Measurements from ENCODE around the gene GULP1. TPM values are rescaled to one million over a fixed set of nuclear protein-coding genes. Genes with fewer than 3 reads are reported as not detected.

GULP1 gene
- polyA plus RNA-seq, 1 donor, result 33.3 TPM

DNA sequence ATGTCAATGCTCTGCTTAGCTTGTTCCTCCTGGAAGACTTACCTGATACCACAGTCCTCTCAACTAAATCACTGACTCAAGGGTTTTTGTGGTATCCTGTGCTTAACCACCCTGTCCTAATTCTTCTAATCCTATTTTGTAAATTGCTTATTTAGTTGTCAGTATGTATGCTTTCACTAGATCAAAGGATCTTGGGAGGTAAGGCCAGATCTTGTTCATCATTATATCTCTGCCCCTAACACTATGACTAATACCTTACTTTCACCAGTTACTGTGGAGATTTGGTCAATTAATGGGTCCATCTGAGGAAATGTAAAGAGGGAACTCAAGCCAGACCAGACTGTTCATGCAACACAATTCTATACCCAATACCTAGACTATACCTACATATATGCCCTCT lies 203.2 kb downstream of the GULP1 start:
- H3K4me3 ChIP-seq (ENCODE audit: low read length), result no peak overlapping the region
- no peak for DNase-seq
- no peaks in the 10 kb centered on the region for H3K4me1 ChIP-seq (ENCODE audit: control insufficient read depth, insufficient read depth, low read length)
- no peaks in the 10 kb centered on the region for H3K9me3 ChIP-seq (ENCODE audit: control insufficient read depth, low read depth, low read length)
- no peaks in the 10 kb centered on the region for H3K36me3 ChIP-seq (ENCODE audit: control insufficient read depth, insufficient read depth, low read length)
- no peaks in the 10 kb centered on the region for H3K27me3 ChIP-seq (ENCODE audit: control insufficient read depth, insufficient read depth, low read length)
- H3K27ac ChIP-seq (ENCODE audit: low read length), result no peak overlapping the region

DNA sequence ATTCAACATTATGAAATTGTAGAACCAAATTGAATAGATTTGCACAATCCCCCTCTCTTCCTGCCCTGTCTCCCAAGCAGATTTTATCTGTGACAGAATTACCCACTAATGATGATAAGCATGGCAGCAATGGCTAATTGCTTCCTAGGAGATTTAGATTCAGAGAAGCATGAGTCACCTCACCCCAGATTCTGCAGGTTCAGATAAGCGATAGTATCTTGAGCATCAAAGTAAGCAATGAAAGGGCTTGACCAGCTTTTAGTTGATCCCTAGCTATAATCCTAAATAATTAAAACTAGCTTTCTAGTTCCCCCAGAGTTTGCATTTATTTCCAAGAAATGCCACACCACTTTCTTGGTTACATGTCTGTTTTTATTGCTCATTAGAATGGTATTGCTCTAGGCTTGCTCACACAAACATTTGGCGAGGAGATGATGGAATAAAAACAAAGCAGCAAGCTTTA lies 204.3 kb downstream of the GULP1 start:
- no peak overlapping the region for H3K27ac ChIP-seq (ENCODE audit: low read length)
- H3K27me3 ChIP-seq (ENCODE audit: control insufficient read depth, insufficient read depth, low read length), result no peaks in the 10 kb centered on the region
- H3K9me3 ChIP-seq (ENCODE audit: control insufficient read depth, low read depth, low read length), result no peaks in the 10 kb centered on the region
- no peak overlapping the region for H3K4me3 ChIP-seq (ENCODE audit: low read length)
- DNase-seq, result no peak
- H3K4me1 ChIP-seq (ENCODE audit: control insufficient read depth, insufficient read depth, low read length), result no peaks in the 10 kb centered on the region
- no peaks in the 10 kb centered on the region for H3K36me3 ChIP-seq (ENCODE audit: control insufficient read depth, insufficient read depth, low read length)
- no CpG with 5 or more reads among the region's 2 CpGs for WGBS (ENCODE audit: insufficient coverage, low lambda C conversion rate)

DNA sequence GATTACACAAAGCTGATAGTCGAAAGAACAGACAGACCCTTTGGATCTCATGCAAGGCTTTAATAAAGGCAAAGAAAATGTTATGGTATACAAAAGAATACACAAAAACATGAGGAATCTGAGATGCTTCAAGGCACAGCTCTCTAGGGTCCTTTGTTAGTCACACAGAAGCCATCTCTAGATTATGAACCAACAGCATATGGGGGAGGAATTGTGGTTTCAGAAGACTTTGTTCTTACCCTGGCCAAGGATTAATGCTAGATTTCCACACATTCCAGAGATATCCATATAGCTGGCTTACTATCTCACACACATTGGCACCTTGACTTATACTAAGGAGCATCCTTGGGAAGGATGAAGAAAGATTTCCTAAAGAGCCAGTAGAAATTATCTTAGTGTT lies 206.1 kb downstream of the GULP1 start:
- no CpG with 5 or more reads among the region's 1 CpG for WGBS (ENCODE audit: insufficient coverage, low lambda C conversion rate)
- Histone ChIP-seq H3K27me3 (ENCODE audit: control insufficient read depth, insufficient read depth, low read length) (no peaks in the 10 kb centered on the region), H3K36me3 (ENCODE audit: control insufficient read depth, insufficient read depth, low read length) (no peaks in the 10 kb centered on the region), H3K4me1 (ENCODE audit: control insufficient read depth, insufficient read depth, low read length) (no peaks in the 10 kb centered on the region), H3K9me3 (ENCODE audit: control insufficient read depth, low read depth, low read length) (no peaks in the 10 kb centered on the region), H3K4me3 (ENCODE audit: low read length) (no peak overlapping the region), H3K27ac (ENCODE audit: low read length) (no peak overlapping the region)
- DNase-seq, result no peak

DNA sequence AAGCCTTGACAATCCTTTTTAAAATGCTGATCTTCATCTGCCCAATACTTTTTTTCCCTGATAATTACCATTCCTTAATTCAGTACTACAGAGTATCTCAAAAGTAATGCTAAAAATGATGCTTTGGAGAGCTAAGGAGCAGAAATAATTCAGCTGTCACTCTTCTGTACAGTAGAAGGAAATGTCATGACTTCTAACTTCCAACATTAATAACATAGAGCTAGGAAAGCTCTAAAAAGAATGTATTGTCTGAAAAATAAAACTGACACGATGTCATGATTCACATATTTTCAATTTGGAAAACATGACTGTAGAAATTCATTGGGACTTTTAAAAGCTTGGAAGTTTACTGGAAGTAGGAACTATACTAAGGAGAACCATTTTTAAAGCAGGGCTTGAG lies 212.3 kb downstream of the GULP1 start:
- Histone ChIP-seq H3K27ac (ENCODE audit: low read length) (no peak overlapping the region), H3K9me3 (ENCODE audit: control insufficient read depth, low read depth, low read length) (no peaks in the 10 kb centered on the region), H3K27me3 (ENCODE audit: control insufficient read depth, insufficient read depth, low read length) (no peaks in the 10 kb centered on the region), H3K4me3 (ENCODE audit: low read length) (no peak overlapping the region), H3K4me1 (ENCODE audit: control insufficient read depth, insufficient read depth, low read length) (no peaks in the 10 kb centered on the region), H3K36me3 (ENCODE audit: control insufficient read depth, insufficient read depth, low read length) (no peaks in the 10 kb centered on the region)
- no peak for DNase-seq
- 80% methylated on average over 1 of the region's 1 CpG for WGBS (ENCODE audit: insufficient coverage, low lambda C conversion rate)

DNA sequence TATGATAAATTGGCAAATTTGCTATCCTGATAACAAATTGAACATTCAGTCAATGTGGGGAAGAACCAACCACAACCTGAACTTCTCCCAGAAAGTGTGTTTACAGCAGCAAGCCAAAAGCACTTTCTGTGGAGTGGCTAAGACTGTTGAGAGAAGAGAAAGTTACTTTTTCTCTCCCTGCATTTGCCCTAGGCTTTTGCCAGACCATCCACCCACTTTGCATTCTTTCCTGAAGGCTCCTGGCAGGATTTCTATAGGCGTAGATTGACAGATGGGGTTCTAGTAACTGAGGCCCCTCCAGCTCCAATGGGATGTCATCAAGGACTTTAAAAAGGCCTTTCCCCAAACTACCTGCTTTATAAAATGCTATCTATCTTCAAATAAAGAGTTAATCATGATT lies 215.2 kb downstream of the GULP1 start:
- no CpG with 5 or more reads among the region's 1 CpG for WGBS (ENCODE audit: insufficient coverage, low lambda C conversion rate)
- no peak overlapping the region for H3K27ac ChIP-seq (ENCODE audit: low read length)

DNA sequence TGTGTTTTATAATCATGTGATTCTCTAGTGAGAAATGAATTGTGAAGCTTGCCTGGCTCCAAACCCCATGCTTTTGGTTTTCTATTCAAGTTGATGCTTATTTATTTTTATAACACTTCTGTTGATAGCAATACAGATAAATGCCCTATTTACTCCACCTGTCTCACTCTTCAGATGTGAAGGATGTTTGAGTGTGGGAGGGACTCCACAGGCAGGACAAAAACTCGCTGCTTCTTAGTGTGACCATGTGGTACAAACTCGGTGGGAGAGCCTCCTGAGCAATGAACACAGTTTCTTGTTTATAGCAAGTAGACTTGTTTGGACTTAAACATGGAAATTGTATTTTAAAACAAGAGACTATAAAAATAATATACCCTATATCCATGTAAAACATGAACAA lies 219.7 kb downstream of the GULP1 start:
- no peak overlapping the region for H3K27ac ChIP-seq (ENCODE audit: low read length)
- no peak for DNase-seq
- no peaks in the 10 kb centered on the region for H3K9me3 ChIP-seq (ENCODE audit: control insufficient read depth, low read depth, low read length)
- no peaks in the 10 kb centered on the region for H3K4me1 ChIP-seq (ENCODE audit: control insufficient read depth, insufficient read depth, low read length)
- no CpG with 5 or more reads among the region's 2 CpGs for WGBS (ENCODE audit: insufficient coverage, low lambda C conversion rate)
- H3K4me3 ChIP-seq (ENCODE audit: low read length), result no peak overlapping the region
- no peaks in the 10 kb centered on the region for H3K36me3 ChIP-seq (ENCODE audit: control insufficient read depth, insufficient read depth, low read length)
- H3K27me3 ChIP-seq (ENCODE audit: control insufficient read depth, insufficient read depth, low read length), result no peaks in the 10 kb centered on the region

More for the DNA sequence above, 215.2 kb downstream of the GULP1 start:
- no peaks in the 10 kb centered on the region for H3K36me3 ChIP-seq (ENCODE audit: control insufficient read depth, insufficient read depth, low read length)
- no peaks in the 10 kb centered on the region for H3K4me1 ChIP-seq (ENCODE audit: control insufficient read depth, insufficient read depth, low read length)
- H3K4me3 ChIP-seq (ENCODE audit: low read length), result no peak overlapping the region
- H3K27me3 ChIP-seq (ENCODE audit: control insufficient read depth, insufficient read depth, low read length), result no peaks in the 10 kb centered on the region
- H3K9me3 ChIP-seq (ENCODE audit: control insufficient read depth, low read depth, low read length), result no peaks in the 10 kb centered on the region
- DNase-seq, result no peak

DNA sequence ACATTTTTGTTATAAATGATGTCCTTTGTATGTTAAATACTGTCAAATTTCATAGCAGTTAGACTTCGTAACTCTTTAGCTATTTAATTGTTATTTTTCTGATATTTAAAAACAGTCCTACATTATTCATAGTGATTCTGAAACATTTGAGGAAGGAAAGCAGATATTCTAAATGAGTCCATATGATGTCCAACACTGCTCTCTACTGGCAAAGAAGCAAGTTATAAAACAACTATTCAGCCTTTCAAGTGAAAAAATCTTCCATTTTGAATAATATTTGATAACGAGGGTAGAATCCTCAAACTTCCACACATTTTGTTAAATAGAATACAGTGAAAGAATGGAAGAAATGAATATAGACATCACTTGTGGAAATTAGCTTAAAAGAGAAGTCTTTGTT lies 220.8 kb downstream of the GULP1 start:
- H3K9me3 ChIP-seq (ENCODE audit: control insufficient read depth, low read depth, low read length), result no peaks in the 10 kb centered on the region
- H3K4me1 ChIP-seq (ENCODE audit: control insufficient read depth, insufficient read depth, low read length), result no peaks in the 10 kb centered on the region
- peak; percentile 23 to 25 for DNase-seq
- H3K27me3 ChIP-seq (ENCODE audit: control insufficient read depth, insufficient read depth, low read length), result no peaks in the 10 kb centered on the region
- H3K27ac ChIP-seq (ENCODE audit: low read length), result no peak overlapping the region
- WGBS (ENCODE audit: insufficient coverage, low lambda C conversion rate), result 33% methylated on average over 2 of the region's 2 CpGs
- H3K4me3 ChIP-seq (ENCODE audit: low read length), result no peak overlapping the region
- no peaks in the 10 kb centered on the region for H3K36me3 ChIP-seq (ENCODE audit: control insufficient read depth, insufficient read depth, low read length)

DNA sequence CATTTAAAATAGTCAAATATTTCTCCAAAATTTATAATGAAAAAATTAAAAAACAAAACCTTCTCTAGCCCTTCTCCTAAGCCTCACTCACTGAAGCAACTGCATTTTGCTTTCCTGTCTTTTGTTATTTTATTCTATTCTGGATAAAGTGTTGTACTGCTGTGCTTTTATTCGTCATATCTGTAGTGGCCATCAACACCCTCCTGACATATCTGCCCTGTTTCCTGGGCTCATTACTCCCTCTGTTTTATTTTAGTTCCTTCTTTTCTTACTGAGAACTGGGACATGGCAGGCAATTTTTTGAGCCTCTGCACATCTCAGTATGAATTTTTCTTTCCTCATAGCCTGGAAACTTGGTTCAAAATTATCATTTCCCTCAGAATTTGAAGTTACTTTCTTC lies 224.2 kb downstream of the GULP1 start:
- no peak for DNase-seq
- Histone ChIP-seq H3K27me3 (ENCODE audit: control insufficient read depth, insufficient read depth, low read length) (no peaks in the 10 kb centered on the region), H3K4me1 (ENCODE audit: control insufficient read depth, insufficient read depth, low read length) (no peaks in the 10 kb centered on the region), H3K27ac (ENCODE audit: low read length) (no peak overlapping the region), H3K4me3 (ENCODE audit: low read length) (no peak overlapping the region), H3K36me3 (ENCODE audit: control insufficient read depth, insufficient read depth, low read length) (no peaks in the 10 kb centered on the region), H3K9me3 (ENCODE audit: control insufficient read depth, low read depth, low read length) (no peaks in the 10 kb centered on the region)
- no CpG with 5 or more reads among the region's 1 CpG for WGBS (ENCODE audit: insufficient coverage, low lambda C conversion rate)

DNA sequence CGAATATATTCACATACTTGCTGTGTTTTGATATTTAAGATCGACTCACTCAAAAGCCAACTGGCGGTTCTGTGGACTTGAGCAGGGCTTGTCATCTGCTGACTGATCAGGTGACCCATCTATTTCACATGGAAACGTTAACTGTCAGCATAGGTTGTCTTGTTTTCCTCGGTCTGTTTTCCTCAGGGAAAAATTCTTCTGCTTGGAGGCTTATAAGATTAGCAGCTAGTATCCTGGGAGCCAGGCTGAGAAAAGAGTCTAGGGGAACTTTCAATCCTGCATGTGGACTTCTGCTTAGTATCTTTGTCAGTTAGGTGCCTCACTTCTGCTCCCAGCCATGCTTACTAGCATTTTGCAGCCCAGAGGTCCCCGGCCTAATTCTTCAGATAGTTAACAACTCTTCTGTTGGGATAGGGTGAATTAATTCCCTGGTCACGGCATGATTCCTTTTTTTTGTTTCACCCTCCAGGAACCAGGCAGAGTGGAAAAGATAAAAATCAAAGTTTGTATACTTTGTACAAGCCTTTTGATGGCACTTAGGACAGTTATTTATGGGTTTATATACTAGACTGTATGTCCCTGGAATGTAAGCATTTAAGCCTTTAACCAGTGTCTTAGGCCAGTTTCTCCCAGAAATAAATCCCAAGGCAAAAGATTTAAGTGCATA lies 226.0 kb downstream of the GULP1 start:
- H3K9me3 ChIP-seq (ENCODE audit: control insufficient read depth, low read depth, low read length), result no peaks in the 10 kb centered on the region
- DNase-seq, result no peak
- no peaks in the 10 kb centered on the region for H3K4me1 ChIP-seq (ENCODE audit: control insufficient read depth, insufficient read depth, low read length)
- H3K4me3 ChIP-seq (ENCODE audit: low read length), result no peak overlapping the region
- H3K27me3 ChIP-seq (ENCODE audit: control insufficient read depth, insufficient read depth, low read length), result no peaks in the 10 kb centered on the region
- H3K36me3 ChIP-seq (ENCODE audit: control insufficient read depth, insufficient read depth, low read length), result no peaks in the 10 kb centered on the region
- no peak overlapping the region for H3K27ac ChIP-seq (ENCODE audit: low read length)
- WGBS (ENCODE audit: insufficient coverage, low lambda C conversion rate), result no CpG with 5 or more reads among the region's 7 CpGs

DNA sequence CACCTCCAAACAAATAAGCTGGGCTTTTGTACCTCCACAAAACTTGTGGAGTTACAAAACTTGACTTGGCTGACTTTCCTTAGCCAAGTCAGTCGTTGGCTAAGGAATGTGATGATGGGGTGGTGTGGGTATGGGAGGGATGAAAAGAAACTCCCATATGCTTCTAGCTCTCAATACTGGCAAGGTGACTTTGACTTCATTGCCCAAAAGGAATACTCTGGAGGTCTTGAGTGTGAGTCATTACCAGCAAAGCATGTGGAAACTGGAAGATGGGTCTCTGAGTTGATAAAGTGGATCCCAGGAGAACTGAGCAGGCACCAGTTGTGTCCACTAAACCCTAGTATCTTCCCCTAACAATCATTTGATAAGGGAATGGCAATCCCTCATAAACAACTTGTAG lies 226.7 kb downstream of the GULP1 start:
- no peak overlapping the region for H3K27ac ChIP-seq (ENCODE audit: low read length)
- H3K4me1 ChIP-seq (ENCODE audit: control insufficient read depth, insufficient read depth, low read length), result no peaks in the 10 kb centered on the region
- no peak overlapping the region for H3K4me3 ChIP-seq (ENCODE audit: low read length)
- H3K9me3 ChIP-seq (ENCODE audit: control insufficient read depth, low read depth, low read length), result no peaks in the 10 kb centered on the region
- WGBS (ENCODE audit: insufficient coverage, low lambda C conversion rate), result no CpG with 5 or more reads among the region's 1 CpG
- no peaks in the 10 kb centered on the region for H3K36me3 ChIP-seq (ENCODE audit: control insufficient read depth, insufficient read depth, low read length)
- no peaks in the 10 kb centered on the region for H3K27me3 ChIP-seq (ENCODE audit: control insufficient read depth, insufficient read depth, low read length)
- no peak for DNase-seq

DNA sequence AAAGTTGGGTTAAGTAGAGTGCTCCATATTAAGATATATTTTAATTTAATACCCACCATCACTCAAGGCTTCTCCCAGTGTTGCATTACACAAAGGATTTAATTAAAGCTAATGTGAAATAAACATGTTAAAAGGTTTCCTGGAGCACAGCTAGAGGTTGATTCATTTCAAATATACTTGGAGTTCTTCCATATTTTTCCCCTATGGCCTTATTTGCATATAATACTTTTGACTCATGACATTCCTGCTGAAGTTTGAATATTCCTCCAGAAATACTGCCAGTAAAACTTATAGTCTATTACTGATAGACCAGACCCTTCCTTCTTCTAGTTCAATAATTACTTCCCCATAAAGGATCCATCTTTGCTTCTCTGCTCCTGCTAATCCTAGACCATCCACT lies 227.5 kb downstream of the GULP1 start:
- no peak for DNase-seq
- H3K4me3 ChIP-seq (ENCODE audit: low read length), result no peak overlapping the region
- H3K4me1 ChIP-seq (ENCODE audit: control insufficient read depth, insufficient read depth, low read length), result no peaks in the 10 kb centered on the region
- no peaks in the 10 kb centered on the region for H3K27me3 ChIP-seq (ENCODE audit: control insufficient read depth, insufficient read depth, low read length)
- H3K27ac ChIP-seq (ENCODE audit: low read length), result no peak overlapping the region
- H3K36me3 ChIP-seq (ENCODE audit: control insufficient read depth, insufficient read depth, low read length), result no peaks in the 10 kb centered on the region
- no peaks in the 10 kb centered on the region for H3K9me3 ChIP-seq (ENCODE audit: control insufficient read depth, low read depth, low read length)
